HL-60 (cell line): ENCODE data around the gene HEY2.

Experiments
- DNase-seq, 2 experiments: peaks; one replicate each; pipeline ENCODE4 v3.0.0-alpha.2; 2010 to 2020; ENCODE audit warnings: low read depth in 1 of 2, low spot score in 1 of 2
- H3K27ac ChIP-seq: fragments of 250-450 bp; sonication (Bioruptor Pico); replicated peaks from 2 replicates; pipeline ENCODE4 v1.5.1; 2020; ENCODE audit warnings: mild to moderate bottlenecking, moderate library complexity
- H3K27me3 ChIP-seq: fragments of 250-450 bp; sonication (Bioruptor Pico); 2 replicates; pipeline ENCODE4 v1.5.1; 2021; ENCODE audit warnings: mild to moderate bottlenecking, moderate library complexity; ENCODE audit not compliant: insufficient read depth, poor library complexity, severe bottlenecking
- H3K4me3 ChIP-seq: replicated peaks from 2 replicates; pipeline ENCODE4 v1.5.1; 2011; ENCODE audit warnings: mild to moderate bottlenecking, control low read depth, low read length; ENCODE audit not compliant: insufficient read depth
- GABPA ChIP-seq: IDR thresholded peaks from 2 replicates; pipeline ENCODE4 v1.6.1; 2012; ENCODE audit warnings: low read depth
- POLR2AphosphoS5 ChIP-seq: IDR thresholded peaks from 2 replicates; pipeline ENCODE4 v1.6.1; 2012; ENCODE audit warnings: low read depth
- SPI1 ChIP-seq: IDR thresholded peaks from 2 replicates; pipeline ENCODE4 v1.6.1; 2012; ENCODE audit warnings: low read depth, mild to moderate bottlenecking, borderline replicate concordance
- TF ChIP-seq, protein P1 (sequence below): IDR thresholded peaks from 2 replicates; pipeline ENCODE4 v1.6.1; 2012; ENCODE audit warnings: low read depth; ENCODE audit not compliant: insufficient replicate concordance
- TF ChIP-seq, protein P2 (sequence below): IDR thresholded peaks from one replicate; pipeline ENCODE4 v1.5.1; 2011; ENCODE audit warnings: low read length, control low read depth, inconsistent platforms; ENCODE audit not compliant: insufficient read depth

Gene HEY2

DNA sequence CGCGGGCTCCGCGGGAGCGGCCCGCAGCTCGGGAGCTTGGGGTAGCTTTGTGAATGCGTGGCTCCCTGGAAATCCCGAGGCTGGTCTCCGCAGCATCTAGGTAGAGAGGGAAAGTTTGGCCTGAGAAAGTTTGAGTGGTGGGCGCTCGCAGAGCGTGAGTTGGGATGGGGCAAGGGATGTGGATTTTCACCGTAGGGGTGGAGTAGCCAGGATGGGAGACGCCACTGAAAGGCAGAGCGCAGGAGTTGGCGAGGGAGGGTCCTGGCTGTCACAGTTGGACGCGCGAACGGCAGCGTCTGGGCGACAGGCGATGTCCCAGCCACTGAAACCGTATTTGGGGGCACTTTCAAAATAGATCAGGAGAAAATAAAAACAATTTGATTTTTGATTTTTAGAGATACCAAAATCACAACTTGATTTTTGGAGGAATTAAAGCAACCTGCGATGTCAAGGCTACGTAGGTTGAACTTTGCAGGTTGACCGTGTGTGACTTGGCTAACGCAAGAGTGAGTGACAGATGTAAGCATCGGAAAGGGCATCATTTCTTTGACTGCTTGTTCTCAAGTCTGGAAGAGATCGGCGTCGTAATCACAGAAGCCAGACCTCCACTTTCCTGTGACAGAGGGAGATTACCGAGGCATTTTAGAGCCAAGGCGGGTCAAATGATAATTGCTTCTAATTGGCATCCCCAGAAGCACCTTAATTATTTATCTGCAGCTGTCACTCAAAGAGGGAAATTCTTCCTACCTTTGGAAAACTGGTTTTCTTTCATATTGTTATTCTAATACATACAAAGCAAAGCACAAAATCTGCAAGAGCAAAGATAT lies 646 bp downstream of the HEY2 start:
- TF ChIP-seq GABPA (no peak), POLR2AphosphoS5 (no peak), SPI1 (no peak)
- TF ChIP-seq, protein P1, sequence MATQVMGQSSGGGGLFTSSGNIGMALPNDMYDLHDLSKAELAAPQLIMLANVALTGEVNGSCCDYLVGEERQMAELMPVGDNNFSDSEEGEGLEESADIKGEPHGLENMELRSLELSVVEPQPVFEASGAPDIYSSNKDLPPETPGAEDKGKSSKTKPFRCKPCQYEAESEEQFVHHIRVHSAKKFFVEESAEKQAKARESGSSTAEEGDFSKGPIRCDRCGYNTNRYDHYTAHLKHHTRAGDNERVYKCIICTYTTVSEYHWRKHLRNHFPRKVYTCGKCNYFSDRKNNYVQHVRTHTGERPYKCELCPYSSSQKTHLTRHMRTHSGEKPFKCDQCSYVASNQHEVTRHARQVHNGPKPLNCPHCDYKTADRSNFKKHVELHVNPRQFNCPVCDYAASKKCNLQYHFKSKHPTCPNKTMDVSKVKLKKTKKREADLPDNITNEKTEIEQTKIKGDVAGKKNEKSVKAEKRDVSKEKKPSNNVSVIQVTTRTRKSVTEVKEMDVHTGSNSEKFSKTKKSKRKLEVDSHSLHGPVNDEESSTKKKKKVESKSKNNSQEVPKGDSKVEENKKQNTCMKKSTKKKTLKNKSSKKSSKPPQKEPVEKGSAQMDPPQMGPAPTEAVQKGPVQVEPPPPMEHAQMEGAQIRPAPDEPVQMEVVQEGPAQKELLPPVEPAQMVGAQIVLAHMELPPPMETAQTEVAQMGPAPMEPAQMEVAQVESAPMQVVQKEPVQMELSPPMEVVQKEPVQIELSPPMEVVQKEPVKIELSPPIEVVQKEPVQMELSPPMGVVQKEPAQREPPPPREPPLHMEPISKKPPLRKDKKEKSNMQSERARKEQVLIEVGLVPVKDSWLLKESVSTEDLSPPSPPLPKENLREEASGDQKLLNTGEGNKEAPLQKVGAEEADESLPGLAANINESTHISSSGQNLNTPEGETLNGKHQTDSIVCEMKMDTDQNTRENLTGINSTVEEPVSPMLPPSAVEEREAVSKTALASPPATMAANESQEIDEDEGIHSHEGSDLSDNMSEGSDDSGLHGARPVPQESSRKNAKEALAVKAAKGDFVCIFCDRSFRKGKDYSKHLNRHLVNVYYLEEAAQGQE, result no peak
- TF ChIP-seq, protein P2, sequence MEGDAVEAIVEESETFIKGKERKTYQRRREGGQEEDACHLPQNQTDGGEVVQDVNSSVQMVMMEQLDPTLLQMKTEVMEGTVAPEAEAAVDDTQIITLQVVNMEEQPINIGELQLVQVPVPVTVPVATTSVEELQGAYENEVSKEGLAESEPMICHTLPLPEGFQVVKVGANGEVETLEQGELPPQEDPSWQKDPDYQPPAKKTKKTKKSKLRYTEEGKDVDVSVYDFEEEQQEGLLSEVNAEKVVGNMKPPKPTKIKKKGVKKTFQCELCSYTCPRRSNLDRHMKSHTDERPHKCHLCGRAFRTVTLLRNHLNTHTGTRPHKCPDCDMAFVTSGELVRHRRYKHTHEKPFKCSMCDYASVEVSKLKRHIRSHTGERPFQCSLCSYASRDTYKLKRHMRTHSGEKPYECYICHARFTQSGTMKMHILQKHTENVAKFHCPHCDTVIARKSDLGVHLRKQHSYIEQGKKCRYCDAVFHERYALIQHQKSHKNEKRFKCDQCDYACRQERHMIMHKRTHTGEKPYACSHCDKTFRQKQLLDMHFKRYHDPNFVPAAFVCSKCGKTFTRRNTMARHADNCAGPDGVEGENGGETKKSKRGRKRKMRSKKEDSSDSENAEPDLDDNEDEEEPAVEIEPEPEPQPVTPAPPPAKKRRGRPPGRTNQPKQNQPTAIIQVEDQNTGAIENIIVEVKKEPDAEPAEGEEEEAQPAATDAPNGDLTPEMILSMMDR, result no peak
- H3K27ac ChIP-seq, result no peak overlapping the region
- H3K4me3 ChIP-seq, result peak overlapping the region; percentile 75
- DNase-seq, result no peak
- peaks cover 67% of the 10 kb centered on the region for H3K27me3 ChIP-seq

DNA sequence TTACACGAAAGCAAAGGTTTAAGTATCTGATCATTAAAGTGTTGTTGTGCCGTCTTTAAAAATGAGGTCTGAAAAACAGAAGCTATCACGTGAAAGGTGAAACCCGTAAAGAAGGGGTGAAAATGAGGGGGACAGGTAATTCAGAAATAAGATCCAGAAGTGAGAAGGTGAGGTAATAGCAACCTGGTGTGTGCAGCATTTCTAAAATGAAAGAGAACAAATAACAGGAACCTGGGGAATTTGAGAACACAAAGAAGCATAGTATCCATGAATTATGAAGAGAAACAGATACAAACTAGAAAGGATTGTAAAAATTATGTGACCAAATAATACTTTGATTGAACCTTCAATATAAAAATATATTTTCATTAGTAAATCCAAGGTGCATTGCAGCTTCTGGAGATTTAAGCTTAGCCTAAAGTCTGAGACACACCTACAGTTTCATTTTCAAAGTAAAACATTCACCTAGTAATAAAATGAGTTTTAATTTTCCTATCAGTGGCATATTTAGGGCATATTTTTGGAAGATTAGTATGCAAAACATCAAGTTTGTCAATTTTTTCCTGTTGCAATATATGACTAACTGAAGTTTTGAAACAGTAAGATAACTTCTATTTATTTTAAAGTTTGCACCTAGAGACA lies 1.4 kb downstream of the HEY2 start:
- TF ChIP-seq, protein P1, result no peak
- TF ChIP-seq GABPA, result no peak
- no peak for TF ChIP-seq SPI1
- TF ChIP-seq POLR2AphosphoS5, result no peak
- TF ChIP-seq, protein P2, result no peak
- Histone ChIP-seq H3K4me3 (no peak overlapping the region), H3K27me3 (peaks cover 60% of the 10 kb centered on the region), H3K27ac (no peak overlapping the region)
- DNase-seq, result no peak

DNA sequence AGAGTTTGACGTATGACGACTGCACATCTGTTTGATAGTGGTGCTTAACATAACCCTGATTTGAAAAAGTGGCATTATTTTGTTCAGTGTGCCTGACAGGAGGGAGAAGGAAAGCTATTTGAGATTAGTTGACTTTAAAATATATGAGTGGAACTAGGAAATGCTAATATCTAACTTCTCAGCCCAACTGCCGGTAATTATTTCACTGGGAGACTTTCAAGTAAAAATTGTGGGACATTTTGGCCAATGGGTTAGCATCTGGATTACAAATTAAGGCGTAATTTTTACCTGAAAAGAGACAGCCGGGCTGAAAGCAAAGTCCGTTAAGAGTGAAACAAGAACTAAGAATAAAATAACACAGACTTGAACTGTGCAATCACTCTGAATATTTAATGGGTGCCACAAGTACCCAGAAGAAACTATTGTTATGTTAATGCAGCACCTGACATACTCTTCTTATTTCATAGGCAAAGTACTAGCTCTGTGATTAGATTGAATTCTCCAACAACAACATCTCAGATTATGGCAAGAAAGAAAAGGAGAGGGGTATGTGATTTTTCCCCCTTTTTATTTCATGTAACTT lies 2.0 kb downstream of the HEY2 start:
- no peak for DNase-seq
- H3K27ac ChIP-seq, result no peak overlapping the region
- no peak overlapping the region for H3K4me3 ChIP-seq
- TF ChIP-seq SPI1, result no peak
- TF ChIP-seq, protein P2, result no peak
- TF ChIP-seq GABPA, result no peak
- TF ChIP-seq POLR2AphosphoS5, result no peak
- TF ChIP-seq, protein P1, result no peak
- H3K27me3 ChIP-seq, result peaks cover 54% of the 10 kb centered on the region
